ENCODE data around the gene ABHD15.
A peak's percentile ranks its signal among the peaks of the same experiment; 100 is the strongest.

ABHD15 gene

DNA sequence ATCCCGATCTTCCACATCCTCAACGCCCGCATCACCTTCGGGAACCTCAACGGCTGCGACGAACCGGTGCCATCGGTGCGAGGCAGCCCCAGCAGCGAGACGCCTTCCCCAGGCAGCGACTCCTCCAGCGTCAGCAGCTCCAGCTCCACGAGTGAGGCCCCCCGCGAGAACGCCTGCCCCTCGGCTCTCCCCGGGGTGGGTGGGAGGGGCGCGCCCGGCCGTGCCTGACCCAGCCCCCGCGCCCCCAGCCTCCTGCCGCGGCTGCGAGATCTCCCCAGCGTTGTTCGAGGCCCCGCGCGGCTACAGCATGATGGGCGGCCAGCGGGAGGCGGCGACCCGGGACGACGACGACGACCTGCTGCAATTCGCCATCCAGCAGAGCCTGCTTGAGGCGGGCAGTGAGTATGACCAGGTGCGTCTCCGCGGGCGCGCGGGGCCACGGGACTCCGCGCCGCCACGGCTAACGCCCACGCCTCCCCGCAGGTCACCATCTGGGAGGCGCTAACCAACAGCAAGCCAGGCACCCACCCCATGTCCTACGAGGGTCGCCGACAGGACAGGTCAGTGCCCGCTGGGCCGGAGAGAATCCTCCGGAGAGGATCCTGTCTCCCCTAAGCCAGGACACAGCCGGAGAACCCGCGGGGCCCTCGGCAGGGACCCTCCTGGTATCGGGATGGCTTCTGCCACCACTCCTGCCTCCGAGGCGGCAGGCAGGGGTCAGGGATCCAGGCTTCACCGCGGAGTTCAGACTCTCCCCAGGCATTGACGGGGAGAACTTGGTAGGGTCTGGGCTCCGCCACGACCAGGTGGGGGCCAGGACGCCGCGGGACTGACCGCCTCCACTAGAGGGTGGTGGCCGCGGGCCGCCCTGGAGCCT, 45.8 kb upstream of the ABHD15 start:
- Histone ChIP-seq H3K4me3 (peak overlapping the region; percentile 66), H3K27ac (peak overlapping the region; percentile 23 to 80)
- TF ChIP-seq, protein P1, sequence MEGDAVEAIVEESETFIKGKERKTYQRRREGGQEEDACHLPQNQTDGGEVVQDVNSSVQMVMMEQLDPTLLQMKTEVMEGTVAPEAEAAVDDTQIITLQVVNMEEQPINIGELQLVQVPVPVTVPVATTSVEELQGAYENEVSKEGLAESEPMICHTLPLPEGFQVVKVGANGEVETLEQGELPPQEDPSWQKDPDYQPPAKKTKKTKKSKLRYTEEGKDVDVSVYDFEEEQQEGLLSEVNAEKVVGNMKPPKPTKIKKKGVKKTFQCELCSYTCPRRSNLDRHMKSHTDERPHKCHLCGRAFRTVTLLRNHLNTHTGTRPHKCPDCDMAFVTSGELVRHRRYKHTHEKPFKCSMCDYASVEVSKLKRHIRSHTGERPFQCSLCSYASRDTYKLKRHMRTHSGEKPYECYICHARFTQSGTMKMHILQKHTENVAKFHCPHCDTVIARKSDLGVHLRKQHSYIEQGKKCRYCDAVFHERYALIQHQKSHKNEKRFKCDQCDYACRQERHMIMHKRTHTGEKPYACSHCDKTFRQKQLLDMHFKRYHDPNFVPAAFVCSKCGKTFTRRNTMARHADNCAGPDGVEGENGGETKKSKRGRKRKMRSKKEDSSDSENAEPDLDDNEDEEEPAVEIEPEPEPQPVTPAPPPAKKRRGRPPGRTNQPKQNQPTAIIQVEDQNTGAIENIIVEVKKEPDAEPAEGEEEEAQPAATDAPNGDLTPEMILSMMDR (IDR thresholded peaks at IDR 0.05): no peak
- DNase-seq (ENCODE audit: low spot score): peak; percentile 78

DNA sequence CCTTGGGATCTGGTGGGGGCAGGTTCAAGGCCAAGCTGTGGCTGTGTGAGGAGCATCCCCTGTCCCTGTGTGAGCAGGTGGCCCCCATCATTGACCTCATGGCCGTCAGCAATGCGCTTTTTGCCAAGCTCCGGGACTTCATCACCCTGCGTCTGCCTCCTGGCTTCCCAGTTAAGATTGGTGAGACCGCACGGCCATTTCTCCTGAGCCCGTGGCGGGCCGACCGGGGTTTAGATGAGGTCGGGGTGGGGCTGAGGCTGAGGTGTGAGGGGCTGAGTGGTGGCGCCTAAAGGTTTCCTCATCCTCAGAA, 45.2 kb upstream of the ABHD15 start:
- H3K4me3 ChIP-seq: no peak overlapping the region
- no peak overlapping the region for H3K27ac ChIP-seq
- no peak for DNase-seq (ENCODE audit: low spot score)
- TF ChIP-seq, protein P1 (IDR thresholded peaks at IDR 0.05): no peak

DNA sequence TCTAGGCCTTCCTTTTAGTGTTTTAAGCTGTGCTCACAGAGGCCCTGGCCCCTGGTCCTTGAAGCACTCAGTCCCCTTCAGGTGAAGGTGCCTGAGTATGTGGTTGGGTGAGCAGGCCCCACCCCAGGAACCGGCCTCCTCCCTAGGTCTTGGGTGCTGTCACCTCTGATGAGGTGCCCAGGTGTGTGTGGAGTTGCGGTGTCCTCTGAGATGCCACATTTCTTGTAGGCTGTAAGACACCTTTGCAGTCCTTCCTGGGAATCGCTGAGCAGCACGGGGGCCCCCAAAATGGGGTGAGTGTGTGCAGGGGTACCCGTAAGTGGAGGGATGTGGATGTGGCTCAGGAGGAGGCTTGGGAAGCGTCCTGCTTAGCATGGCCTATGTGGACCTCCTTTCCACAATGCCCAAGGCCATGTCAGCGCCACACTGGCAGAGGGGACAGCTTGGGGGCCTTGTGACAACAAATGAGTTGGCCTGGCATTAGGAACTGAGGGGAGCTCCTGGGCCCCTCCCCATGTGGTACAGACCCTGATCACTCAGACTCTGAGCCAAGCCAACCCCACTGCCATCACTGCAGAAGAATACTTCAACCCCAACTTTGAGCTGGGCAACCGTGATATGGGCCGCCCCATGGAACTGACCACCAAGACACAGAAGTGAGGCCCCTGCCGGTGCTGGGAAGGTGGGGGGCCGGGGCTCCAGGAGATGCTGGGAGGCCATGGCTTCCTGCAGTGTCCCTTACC, 44.7 kb upstream of the ABHD15 start:
- no peak for DNase-seq (ENCODE audit: low spot score)
- Histone ChIP-seq H3K27ac (no peak overlapping the region), H3K4me3 (no peak overlapping the region)
- TF ChIP-seq, protein P1 (IDR thresholded peaks at IDR 0.05): no peak

DNA sequence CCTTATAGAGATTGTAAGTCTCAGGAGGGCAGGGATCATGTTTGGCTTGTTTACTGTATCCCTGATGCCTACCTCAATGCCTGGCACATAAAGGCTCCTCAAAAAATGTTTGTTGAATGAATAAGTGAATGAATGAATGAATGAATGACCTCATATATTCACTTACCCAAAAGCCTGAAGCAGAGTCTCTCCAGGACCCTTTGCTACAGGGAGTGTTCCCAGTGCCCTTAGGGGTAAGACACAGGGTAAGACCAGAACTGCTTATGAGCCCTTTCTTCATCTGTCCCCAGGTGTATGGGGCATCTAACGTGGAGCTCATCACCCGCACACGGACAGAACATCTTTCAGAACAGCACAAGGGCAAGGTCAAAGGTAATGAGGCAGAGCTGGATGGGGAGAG, 43.6 kb upstream of the ABHD15 start:
- no peak overlapping the region for H3K27ac ChIP-seq
- no peak overlapping the region for H3K4me3 ChIP-seq
- TF ChIP-seq, protein P1 (IDR thresholded peaks at IDR 0.05): no peak
- no peak for DNase-seq (ENCODE audit: low spot score)

DNA sequence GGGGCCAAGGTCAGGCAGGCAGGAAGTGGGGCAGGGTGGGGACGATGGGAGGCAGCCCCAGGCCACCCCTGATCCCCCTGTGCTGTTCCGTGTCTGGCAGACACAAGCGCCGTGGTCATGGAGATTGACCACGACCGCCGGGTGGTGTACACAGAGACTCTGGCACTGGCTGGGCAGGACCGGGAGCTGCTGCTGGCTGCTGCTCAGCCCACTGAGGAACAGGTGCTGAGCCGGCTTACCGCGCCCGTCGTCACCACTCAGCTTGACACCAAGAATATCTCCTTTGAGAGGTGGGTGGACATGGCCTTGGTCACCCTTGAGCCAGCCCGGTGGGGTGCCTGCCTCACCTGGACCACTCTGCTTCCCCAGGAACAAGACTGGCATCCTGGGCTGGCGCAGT, 42.1 kb upstream of the ABHD15 start:
- Histone ChIP-seq H3K27ac (no peak overlapping the region), H3K4me3 (no peak overlapping the region)
- TF ChIP-seq, protein P1 (IDR thresholded peaks at IDR 0.05): no peak
- no peak for DNase-seq (ENCODE audit: low spot score)

DNA sequence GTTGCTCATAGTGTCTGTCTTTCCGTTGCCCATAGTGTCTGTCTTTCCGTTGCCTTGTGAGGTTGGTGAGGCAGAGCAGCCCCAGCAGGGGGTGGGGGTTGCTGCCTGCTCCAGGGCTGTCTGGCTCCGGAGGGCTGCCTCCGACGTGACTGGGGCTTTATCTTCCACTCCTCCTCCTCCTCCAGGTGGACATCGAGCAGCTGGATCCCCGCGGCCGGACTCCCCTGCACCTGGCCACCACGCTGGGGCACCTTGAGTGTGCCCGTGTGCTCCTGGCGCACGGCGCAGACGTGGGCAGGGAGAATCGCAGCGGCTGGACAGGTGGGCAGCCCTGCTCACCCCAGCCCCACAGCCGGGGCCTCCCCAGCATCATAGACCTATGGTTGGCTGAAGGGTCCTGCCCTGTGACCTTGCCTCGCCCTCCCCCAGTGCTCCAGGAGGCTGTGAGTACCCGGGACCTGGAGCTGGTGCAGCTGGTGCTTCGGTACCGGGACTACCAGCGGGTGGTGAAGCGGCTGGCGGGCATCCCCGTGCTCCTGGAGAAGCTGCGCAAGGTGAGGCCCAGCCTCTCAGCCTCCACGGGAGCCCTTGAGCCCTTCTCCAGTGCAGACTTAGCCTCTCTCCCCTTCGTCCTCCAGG, 40.8 kb upstream of the ABHD15 start:
- DNase-seq (ENCODE audit: low spot score): no peak
- TF ChIP-seq, protein P1 (IDR thresholded peaks at IDR 0.05): no peak
- Histone ChIP-seq H3K4me3 (no peak overlapping the region), H3K27ac (no peak overlapping the region)

All from coronary artery (tissue), 2 donors.